ENCODE measurements around the gene C1orf210.

C1orf210 gene

DNA sequence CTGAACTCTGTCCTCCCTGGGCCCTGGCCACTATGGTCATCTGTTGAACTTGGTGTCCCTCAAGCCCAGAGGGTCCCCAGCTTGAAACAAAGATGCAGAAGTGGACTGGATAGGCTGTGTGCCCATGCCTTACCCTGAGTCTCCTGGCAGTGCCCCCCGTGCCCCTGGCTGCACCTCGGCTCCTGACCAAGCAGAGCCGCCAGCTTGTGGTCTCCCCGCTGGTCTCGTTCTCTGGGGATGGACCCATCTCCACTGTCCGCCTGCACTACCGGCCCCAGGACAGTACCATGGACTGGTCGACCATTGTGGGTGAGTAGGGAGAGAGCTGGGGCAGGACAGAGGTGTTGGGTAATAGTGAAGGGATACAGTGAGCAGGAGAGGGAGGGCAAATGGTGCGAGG is 26.1 kb upstream of the C1orf210 start:
- no peak for DNase-seq

- DNase-seq, result no peak
Measured at GRCh38 chr1:43309405-43310025, 24.1 kb upstream of the C1orf210 start.

- no peak for DNase-seq
Measured at GRCh38 chr1:43308635-43309404, 23.4 kb upstream of the C1orf210 start.

DNA sequence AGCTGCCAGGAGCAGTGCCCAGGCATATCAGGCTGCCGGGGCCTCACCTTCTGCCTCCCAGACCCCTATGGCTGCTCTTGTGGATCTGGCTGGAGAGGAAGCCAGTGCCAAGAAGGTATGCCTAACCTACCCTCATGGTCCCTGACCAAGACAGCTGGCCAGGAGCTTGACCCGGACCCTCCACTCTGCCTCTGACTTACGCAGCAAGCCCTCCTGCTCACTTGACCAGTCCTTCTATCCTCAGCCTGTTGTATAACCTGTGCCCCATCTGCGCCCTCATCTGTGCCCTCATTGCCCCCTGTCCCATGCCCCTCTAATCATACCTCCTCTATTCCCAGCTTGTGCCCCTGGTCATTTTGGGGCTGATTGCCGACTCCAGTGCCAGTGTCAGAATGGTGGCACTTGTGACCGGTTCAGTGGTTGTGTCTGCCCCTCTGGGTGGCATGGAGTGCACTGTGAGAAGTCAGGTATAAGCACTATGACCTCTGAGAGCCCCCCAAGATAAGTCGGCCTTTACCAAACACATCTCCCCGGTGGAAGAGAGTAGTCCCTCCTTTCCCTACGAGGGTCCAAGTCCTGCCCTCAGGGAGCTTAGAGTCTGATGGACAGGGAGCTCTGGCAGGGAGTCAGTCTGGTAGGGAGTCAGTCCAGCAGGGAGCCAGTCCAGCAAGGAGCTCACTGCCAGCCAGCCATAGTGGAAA is 22.2 kb upstream of the C1orf210 start:
- no peak for DNase-seq

DNA sequence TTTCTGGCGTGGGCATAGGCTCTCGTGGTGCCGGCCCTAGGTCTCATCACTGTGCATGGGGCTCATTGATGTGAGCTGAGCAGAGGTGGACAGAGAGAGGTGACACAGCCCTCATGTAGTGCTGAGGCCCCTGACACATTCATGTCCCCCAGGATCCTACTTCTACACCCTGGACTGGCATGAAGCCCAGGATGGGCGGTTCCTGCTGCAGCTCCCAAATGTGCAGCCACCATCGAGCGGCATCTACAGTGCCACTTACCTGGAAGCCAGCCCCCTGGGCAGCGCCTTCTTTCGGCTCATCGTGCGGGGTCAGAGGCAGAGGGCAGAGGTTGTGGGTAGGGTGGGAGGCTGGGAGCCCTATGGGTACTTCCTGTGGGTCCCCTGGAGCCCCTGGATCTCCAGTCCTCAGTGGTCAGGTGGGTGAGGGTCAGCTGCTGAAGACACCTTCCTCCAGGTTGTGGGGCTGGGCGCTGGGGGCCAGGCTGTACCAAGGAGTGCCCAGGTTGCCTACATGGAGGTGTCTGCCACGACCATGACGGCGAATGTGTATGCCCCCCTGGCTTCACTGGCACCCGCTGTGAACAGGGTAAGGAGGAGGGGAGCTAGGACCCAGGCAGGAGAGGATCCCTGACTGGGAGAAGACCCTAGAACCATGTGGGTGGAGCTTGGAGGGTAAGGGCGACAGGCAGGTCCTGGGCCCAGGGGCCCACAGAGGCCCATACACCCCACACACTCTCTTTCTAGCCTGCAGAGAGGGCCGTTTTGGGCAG is 21.5 kb upstream of the C1orf210 start:
- DNase-seq, result no peak

DNA sequence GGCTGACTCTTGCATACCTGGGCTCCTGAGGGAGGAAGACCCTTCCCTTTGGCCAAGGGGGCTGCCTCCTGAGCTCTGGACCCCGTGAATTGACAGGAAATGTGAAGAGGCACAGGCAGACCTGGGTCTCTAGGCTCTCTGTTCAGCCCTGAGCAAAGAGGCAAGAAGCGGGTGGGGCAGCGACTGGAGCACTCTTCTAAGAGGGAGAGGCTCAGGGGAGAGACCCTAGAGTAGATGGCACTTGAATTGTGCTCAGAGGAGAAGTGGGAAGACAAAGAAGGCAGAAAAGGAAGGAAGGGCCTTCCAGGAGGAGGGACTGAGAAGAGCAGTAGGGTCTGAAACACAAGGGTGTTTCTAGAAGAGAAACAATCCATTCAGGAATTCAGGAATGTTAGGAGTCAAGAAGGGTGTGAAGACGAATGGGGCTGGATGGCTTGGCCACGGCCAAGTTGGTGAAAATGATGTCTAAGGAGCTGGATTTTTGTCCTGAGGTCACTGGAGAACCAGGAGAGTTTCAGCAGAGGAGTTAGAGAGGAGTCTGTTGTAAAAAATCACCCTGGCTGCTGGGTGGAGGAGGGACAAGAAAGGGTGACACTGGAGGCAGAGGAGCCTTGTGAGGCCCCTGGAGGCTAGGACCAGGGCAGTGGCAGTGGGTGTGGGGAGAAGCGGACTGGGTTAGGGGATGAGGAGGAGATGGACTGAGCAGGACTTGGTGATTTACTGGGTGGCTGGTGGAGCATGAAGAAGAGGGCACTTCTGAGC is 20.7 kb upstream of the C1orf210 start:
- no peak for DNase-seq

GRCh38 chr1:43305461-43305860 is 20.1 kb upstream of the C1orf210 start:
- DNase-seq, result no peak

DNA sequence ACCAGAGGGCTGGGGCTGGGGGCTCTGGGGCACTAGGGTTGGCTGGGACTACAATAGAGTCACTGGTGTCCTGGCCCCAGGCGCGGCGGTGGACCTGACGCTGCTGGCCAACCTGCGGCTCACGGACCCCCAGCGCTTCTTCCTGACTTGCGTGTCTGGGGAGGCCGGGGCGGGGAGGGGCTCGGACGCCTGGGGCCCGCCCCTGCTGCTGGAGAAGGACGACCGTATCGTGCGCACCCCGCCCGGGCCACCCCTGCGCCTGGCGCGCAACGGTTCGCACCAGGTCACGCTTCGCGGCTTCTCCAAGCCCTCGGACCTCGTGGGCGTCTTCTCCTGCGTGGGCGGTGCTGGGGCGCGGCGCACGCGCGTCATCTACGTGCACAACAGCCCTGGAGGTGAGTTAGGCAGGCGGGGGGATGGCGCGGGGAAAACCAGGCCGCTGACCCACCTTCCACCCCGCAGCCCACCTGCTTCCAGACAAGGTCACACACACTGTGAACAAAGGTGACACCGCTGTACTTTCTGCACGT is 19.5 kb upstream of the C1orf210 start:
- no peak for DNase-seq

DNA sequence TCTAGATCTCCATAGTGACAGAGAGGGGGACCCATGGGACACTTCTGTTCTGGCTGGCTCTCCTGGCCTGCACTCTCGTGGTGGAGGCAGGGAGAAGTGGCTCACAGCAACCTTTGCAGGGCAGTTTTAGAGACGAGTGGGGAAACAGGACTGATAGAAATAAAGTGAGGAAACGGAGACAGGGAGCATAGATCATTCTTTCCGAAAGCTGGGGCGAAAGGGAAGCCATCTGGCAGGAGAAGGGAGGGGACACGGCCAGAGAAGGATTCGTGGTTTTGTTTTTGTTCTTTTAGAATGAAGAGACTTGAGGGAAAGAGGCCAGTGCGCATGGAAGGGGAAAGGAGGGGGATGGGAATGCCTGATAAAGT is 18.9 kb upstream of the C1orf210 start:
- DNase-seq, result no peak

DNA sequence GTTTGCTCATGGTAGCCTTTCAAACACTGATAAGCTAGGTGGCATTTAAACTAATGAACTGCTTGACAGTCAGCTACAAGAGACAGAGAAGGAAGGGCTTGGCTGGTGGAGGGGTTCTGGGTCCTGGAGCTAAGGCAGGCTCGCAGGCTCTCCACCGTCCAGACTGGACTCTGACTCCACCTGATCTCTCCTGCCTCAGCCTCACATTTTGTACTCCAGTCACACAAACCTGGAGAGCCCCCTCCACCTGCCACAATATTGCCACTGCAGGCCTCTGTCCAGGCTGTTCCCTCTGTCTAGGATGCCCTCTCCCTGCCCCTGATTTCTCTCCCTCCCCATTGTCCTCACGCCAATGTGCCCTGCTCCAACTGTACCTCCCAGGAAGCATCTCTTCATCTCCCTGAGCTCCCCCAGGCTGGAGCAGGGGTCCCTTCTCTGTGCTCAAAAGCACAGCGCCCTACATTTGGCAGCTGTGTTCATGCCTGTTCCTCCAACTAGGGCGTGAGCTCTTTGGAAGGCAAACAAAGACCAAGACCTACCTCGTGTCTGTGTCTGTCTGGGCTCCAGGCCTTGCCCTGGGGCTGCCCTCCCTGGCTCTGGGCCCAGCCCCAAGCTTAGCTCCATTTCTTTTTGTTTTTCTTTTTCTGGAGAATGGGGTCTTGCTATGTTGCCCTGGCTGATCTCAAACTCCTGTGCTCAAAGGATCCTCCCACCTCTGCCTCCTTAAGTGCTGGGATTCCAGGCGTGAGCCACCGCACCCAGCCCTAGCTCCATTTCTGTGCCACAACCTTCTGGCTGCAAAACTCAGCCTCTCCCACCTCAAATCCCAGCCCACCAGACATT is 18.3 kb upstream of the C1orf210 start:
- no peak for DNase-seq

- no peak for DNase-seq
Measured at GRCh38 chr1:43302721-43303470, 17.5 kb upstream of the C1orf210 start.

DNA sequence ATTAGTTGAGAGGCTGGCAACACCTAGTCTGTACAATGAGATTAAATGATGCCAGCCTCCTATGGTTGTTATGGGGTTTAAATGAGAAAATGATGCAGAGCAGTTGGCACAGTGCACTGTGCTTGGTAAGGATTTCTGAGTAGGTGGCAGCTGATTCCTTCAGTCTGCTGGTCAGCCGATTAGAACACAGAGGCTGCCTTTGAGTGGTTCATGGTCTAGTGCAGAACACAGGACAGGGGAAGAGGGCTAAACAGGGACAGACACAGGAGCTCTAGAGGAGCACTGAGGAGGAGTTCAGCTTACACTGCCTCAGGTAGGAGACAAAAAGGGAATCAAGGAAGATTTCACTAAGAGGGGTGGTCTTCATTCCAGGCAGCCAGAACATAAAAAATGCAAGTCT is 16.8 kb upstream of the C1orf210 start:
- no peak for DNase-seq

DNA sequence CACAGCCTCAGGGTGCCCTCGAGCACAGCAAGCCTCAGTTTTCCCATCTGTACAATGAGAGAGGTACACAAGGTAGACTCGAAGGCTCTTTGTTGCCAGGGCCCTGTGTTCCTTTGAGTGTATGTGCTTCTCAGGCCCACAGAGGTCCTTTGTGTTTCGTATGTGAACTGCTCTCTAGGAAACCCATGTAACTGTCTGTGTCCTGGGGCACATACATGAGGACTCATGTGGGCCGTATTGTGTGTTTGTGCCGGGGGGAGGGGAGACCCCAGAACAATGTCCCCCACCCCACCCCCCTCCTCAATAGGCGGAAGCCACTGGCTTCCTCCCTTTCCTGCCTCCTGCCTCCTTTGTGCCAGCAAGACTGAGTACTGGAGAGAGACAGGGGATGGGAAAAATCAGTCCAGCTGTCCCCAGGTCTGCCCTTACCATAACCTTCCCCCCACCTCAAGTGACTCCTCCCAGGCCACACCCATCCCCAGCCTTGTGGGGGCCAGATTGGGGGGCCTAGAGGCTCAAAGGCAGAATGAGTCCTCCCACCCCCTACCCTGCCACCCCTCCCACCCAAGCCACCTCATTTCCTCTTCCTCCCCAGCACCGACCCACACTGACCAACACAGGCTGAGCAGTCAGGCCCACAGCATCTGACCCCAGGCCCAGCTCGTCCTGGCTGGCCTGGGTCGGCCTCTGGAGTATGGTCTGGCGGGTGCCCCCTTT is 15.2 kb upstream of the C1orf210 start, which contains the start of gene TIE1:
TIE1 (plus strand) TSS at position 605 of the 717 bp plus-strand sequence; CDS start at position 695, 90 bp downstream.
- no peak for DNase-seq

GRCh38 chr1:43299101-43299500 is 13.7 kb upstream of the C1orf210 start:
- no peak for DNase-seq

DNA sequence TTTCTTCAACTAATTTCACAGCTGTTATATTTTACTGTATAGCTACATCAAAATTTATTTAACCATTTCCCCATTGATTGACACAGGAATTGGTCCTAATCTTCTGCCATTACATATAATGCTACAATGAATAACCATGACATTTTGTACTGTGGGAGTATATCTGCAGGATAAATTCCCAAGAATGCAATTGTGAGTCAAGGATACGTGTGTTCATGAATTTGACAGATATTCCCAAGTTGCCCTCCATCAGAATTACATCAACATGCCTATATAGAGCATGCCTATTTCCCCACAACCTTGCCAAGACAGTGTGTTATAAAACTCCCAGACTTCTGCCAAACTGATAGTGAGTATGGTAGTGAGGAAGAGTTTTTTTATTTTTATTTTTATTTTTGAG is 12.7 kb upstream of the C1orf210 start:
- no peak for DNase-seq

- DNase-seq, result no peak
Measured at GRCh38 chr1:43296207-43296606, 10.8 kb upstream of the C1orf210 start.

- DNase-seq, result no peak
Measured at GRCh38 chr1:43294761-43295160, 9.4 kb upstream of the C1orf210 start.

- DNase-seq, result no peak
Measured at GRCh38 chr1:43293896-43294760, 8.7 kb upstream of the C1orf210 start.

DNA sequence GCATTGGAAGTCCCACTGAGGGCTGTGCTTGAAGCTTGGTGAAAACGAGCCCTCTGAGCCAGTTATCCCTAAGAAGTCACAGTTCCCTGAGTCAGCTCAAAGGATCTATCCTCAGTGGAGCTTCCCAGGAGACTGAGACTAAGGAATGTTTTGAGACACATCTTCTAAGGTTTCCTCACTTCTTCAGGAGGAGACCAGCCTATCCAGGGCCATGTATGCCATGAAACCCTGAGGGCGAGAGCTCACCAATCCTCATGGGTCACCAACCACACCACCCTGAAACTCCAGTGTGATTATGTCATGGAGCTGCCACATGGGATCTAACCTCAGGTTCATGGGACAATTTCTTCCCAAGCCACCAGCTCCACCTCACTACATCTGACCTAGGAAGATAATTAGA is 7.8 kb upstream of the C1orf210 start:
- no peak for DNase-seq
